ENCODE measurements around the gene EFL1. TPM values are rescaled to one million over a fixed set of nuclear protein-coding genes. Genes with fewer than 3 reads are reported as not detected.

EFL1 gene
- total RNA-seq, 1 experiment from 2014 or later, result 29.1 TPM

- no peaks in the 10 kb centered on the region for H3K27me3 Mint-ChIP-seq (ENCODE audit: unreplicated experiment)
- H3K4me3 Mint-ChIP-seq (ENCODE audit: low read depth, unreplicated experiment), result no peak overlapping the region
- H3K36me3 Mint-ChIP-seq (ENCODE audit: insufficient read depth, unreplicated experiment), result peaks cover 4% of the 10 kb centered on the region
- CTCF ChIA-PET, result no interaction called here
- no peaks in the 10 kb centered on the region for H3K9me3 Mint-ChIP-seq (ENCODE audit: low read depth, unreplicated experiment)
- DNase-seq, result no peak
- TF ChIP-seq, protein P1, sequence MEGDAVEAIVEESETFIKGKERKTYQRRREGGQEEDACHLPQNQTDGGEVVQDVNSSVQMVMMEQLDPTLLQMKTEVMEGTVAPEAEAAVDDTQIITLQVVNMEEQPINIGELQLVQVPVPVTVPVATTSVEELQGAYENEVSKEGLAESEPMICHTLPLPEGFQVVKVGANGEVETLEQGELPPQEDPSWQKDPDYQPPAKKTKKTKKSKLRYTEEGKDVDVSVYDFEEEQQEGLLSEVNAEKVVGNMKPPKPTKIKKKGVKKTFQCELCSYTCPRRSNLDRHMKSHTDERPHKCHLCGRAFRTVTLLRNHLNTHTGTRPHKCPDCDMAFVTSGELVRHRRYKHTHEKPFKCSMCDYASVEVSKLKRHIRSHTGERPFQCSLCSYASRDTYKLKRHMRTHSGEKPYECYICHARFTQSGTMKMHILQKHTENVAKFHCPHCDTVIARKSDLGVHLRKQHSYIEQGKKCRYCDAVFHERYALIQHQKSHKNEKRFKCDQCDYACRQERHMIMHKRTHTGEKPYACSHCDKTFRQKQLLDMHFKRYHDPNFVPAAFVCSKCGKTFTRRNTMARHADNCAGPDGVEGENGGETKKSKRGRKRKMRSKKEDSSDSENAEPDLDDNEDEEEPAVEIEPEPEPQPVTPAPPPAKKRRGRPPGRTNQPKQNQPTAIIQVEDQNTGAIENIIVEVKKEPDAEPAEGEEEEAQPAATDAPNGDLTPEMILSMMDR (IDR thresholded peaks at IDR 0.05; ENCODE audit: unreplicated experiment), result no peak
- H3K27ac Mint-ChIP-seq (ENCODE audit: unreplicated experiment), result no peak overlapping the region
- intact Hi-C loops (cut with micrococcal nuclease; ENCODE audit: unreplicated experiment), result no loop called here
- BruUV-seq (replicated peaks), result no TSS peak
- no peaks in the 10 kb centered on the region for H3K4me1 Mint-ChIP-seq (ENCODE audit: low read depth, unreplicated experiment)
These were observed 133.3 kb downstream of the EFL1 start for GRCh38 chr15:82129149-82129692.

- Mint-ChIP-seq H3K27me3 (ENCODE audit: unreplicated experiment) (no peaks in the 10 kb centered on the region), H3K27ac (ENCODE audit: unreplicated experiment) (no peak overlapping the region), H3K36me3 (ENCODE audit: insufficient read depth, unreplicated experiment) (peaks cover 4% of the 10 kb centered on the region), H3K4me3 (ENCODE audit: low read depth, unreplicated experiment) (no peak overlapping the region), H3K4me1 (ENCODE audit: low read depth, unreplicated experiment) (no peaks in the 10 kb centered on the region), H3K9me3 (ENCODE audit: low read depth, unreplicated experiment) (no peaks in the 10 kb centered on the region)
- no TSS peak for BruUV-seq (replicated peaks)
- CTCF ChIA-PET, result no interaction called here
- DNase-seq, result no peak
- intact Hi-C loops (cut with micrococcal nuclease; ENCODE audit: unreplicated experiment), result no loop called here
- TF ChIP-seq, protein P1 (IDR thresholded peaks at IDR 0.05; ENCODE audit: unreplicated experiment), result no peak
These were observed 134.0 kb downstream of the EFL1 start for GRCh38 chr15:82128401-82129148.

- TF ChIP-seq, protein P1 (IDR thresholded peaks at IDR 0.05; ENCODE audit: unreplicated experiment), result no peak
- intact Hi-C loops (cut with micrococcal nuclease; ENCODE audit: unreplicated experiment), result no loop called here
- no peaks in the 10 kb centered on the region for H3K9me3 Mint-ChIP-seq (ENCODE audit: low read depth, unreplicated experiment)
- H3K4me3 Mint-ChIP-seq (ENCODE audit: low read depth, unreplicated experiment), result no peak overlapping the region
- DNase-seq, result no peak
- BruUV-seq (replicated peaks), result no TSS peak
- CTCF ChIA-PET, result no interaction called here
- H3K27me3 Mint-ChIP-seq (ENCODE audit: unreplicated experiment), result no peaks in the 10 kb centered on the region
- H3K4me1 Mint-ChIP-seq (ENCODE audit: low read depth, unreplicated experiment), result peaks cover 7% of the 10 kb centered on the region
- H3K36me3 Mint-ChIP-seq (ENCODE audit: insufficient read depth, unreplicated experiment), result peaks cover under 1% of the 10 kb centered on the region
- H3K27ac Mint-ChIP-seq (ENCODE audit: unreplicated experiment), result no peak overlapping the region
These were observed 135.0 kb downstream of the EFL1 start for GRCh38 chr15:82127581-82127980.

GRCh38 chr15:82126346-82126745 is 136.2 kb downstream of the EFL1 start:
- no TSS peak for BruUV-seq (replicated peaks)
- H3K36me3 Mint-ChIP-seq (ENCODE audit: insufficient read depth, unreplicated experiment), result no peaks in the 10 kb centered on the region
- TF ChIP-seq, protein P1 (IDR thresholded peaks at IDR 0.05; ENCODE audit: unreplicated experiment), result no peak
- H3K4me1 Mint-ChIP-seq (ENCODE audit: low read depth, unreplicated experiment), result peaks cover 8% of the 10 kb centered on the region
- DNase-seq, result no peak
- H3K4me3 Mint-ChIP-seq (ENCODE audit: low read depth, unreplicated experiment), result no peak overlapping the region
- CTCF ChIA-PET, result interaction anchor here (0.6 kb wide), 1 partner anchor 10 kb away, joined by 5 read pairs; no protein-coding TSS in a partner anchor
- H3K27me3 Mint-ChIP-seq (ENCODE audit: unreplicated experiment), result no peaks in the 10 kb centered on the region
- H3K27ac Mint-ChIP-seq (ENCODE audit: unreplicated experiment), result no peak overlapping the region
- H3K9me3 Mint-ChIP-seq (ENCODE audit: low read depth, unreplicated experiment), result no peaks in the 10 kb centered on the region
- intact Hi-C loops (cut with micrococcal nuclease; ENCODE audit: unreplicated experiment), result no loop called here
